ENCODE results near the gene RNF8. TPM values are rescaled to one million over a fixed set of nuclear protein-coding genes. Genes with fewer than 3 reads are reported as not detected.

Gene RNF8
- total and polyA plus RNA-seq, 9 of the 15 experiments (the other 6 are each of a cell fraction or from before 2014, with no cell fraction given) = 10.6 to 47.0 (median 37.5) TPM

GRCh38 chr6:37314487-37315156, 39.2 kb upstream of the RNF8 start (continued):
- TF ChIP-seq OTX1 (CRISPR knock-in tag; IDR thresholded peaks at IDR 0.05) = peak; percentile 58; the same call in 1 of the 2 replicates
- TF ChIP-seq DPF2 (IDR thresholded peaks at IDR 0.05) = peak; percentile 99
- no peak for TF ChIP-seq ZNF121 (CRISPR knock-in tag; conservative IDR thresholded peaks at IDR 0.05)
- TF ChIP-seq MITF (IDR thresholded peaks at IDR 0.05) = peak; percentile 99
- peak; percentile 55; the same call in 1 of the 2 replicates for TF ChIP-seq GABPB1 (CRISPR knock-in tag; IDR thresholded peaks at IDR 0.05)
- TF ChIP-seq FOXJ3 (CRISPR knock-in tag; IDR thresholded peaks at IDR 0.05) = no peak
- no peak for TF ChIP-seq ZFPM2 (CRISPR knock-in tag; IDR thresholded peaks at IDR 0.05)
- TF ChIP-seq IRF1 (CRISPR knock-in tag; IDR thresholded peaks at IDR 0.05; ENCODE audit: borderline replicate concordance) = no peak
- no peak for TF ChIP-seq ZNF696 (CRISPR knock-in tag; conservative IDR thresholded peaks at IDR 0.05)
- TF ChIP-seq SRSF7 (optimal IDR thresholded peaks at IDR 0.05; ENCODE audit: low read depth, low read length) = no peak
- no peak for TF ChIP-seq POU5F1 (IDR thresholded peaks at IDR 0.05; ENCODE audit: borderline replicate concordance, low read depth, low read length, partially characterized antibody)
- peak; percentile 59 for TF ChIP-seq MBD2 (IDR thresholded peaks at IDR 0.05; ENCODE audit: borderline replicate concordance, low read depth)
- TF ChIP-seq ZNF277 (CRISPR knock-in tag; IDR thresholded peaks at IDR 0.05; ENCODE audit: borderline replicate concordance) = no peak
- peak; percentile 92 for TF ChIP-seq ZNF584 (CRISPR knock-in tag; IDR thresholded peaks at IDR 0.05; ENCODE audit: low read depth)
- no peak for TF ChIP-seq C11orf30 (IDR thresholded peaks at IDR 0.05; ENCODE audit: low read depth)
- peak; percentile 76; the same call in 1 of the 2 replicates for TF ChIP-seq ADNP (tag; IDR thresholded peaks at IDR 0.05)
- TF ChIP-seq KDM1A (IDR thresholded peaks at IDR 0.05) = peak; percentile 92 to 96
- TF ChIP-seq ZBTB11 (CRISPR knock-in tag; IDR thresholded peaks at IDR 0.05) = peak in 1 of 3 experiments; percentile 73; a peak in 2 of 6 replicates
- no peak for TF ChIP-seq FOXK1 (CRISPR knock-in tag; IDR thresholded peaks at IDR 0.05; ENCODE audit: borderline replicate concordance)
- no peak for TF ChIP-seq E2F3 (CRISPR knock-in tag; IDR thresholded peaks at IDR 0.05)
- peak; percentile 71; the same call in 1 of the 2 replicates for TF ChIP-seq ZKSCAN1 (IDR thresholded peaks at IDR 0.05; ENCODE audit: low read depth, low read length)
